HUES64 (cell line): ENCODE measurements around the gene SIVA1.

Source experiments
- H3K27ac ChIP-seq: 2 replicates; pipeline ENCODE4 v1.7.0; 2013; ENCODE audit warnings: low read depth, low read length, inconsistent platforms
- H3K27me3 ChIP-seq: 2 replicates; pipeline ENCODE4 v1.6.1; 2013; ENCODE audit warnings: mild to moderate bottlenecking, low read length; ENCODE audit not compliant: insufficient read depth
- H3K36me3 ChIP-seq: 2 replicates; pipeline ENCODE4 v1.6.1; 2013; ENCODE audit warnings: mild to moderate bottlenecking, low read length; ENCODE audit not compliant: insufficient read depth
- H3K4me1 ChIP-seq: 2 replicates; pipeline ENCODE4 v1.6.1; 2013; ENCODE audit warnings: mild to moderate bottlenecking, low read length, moderate library complexity; ENCODE audit not compliant: insufficient read depth
- H3K4me3 ChIP-seq: 2 replicates; pipeline ENCODE4 v1.5.1; 2013; ENCODE audit warnings: mild to moderate bottlenecking, low read length, moderate library complexity
- H3K9ac ChIP-seq: 2 replicates; pipeline ENCODE4 v1.6.1; 2013; ENCODE audit warnings: mild to moderate bottlenecking, low read depth, low read length
- H3K9me3 ChIP-seq: 2 replicates; pipeline ENCODE4 v1.6.1; 2013; ENCODE audit warnings: low read depth, low read length; ENCODE audit not compliant: insufficient read depth
- WGBS: fragments of 150-250, 120-280 bp; methylation state at CpG from one replicate; pipeline ENCODE4 v1.1.7; 2013; ENCODE audit warnings: missing lambda C conversion rate; 5-methylcytosine and 5-hydroxymethylcytosine counted together

SIVA1 gene

DNA sequence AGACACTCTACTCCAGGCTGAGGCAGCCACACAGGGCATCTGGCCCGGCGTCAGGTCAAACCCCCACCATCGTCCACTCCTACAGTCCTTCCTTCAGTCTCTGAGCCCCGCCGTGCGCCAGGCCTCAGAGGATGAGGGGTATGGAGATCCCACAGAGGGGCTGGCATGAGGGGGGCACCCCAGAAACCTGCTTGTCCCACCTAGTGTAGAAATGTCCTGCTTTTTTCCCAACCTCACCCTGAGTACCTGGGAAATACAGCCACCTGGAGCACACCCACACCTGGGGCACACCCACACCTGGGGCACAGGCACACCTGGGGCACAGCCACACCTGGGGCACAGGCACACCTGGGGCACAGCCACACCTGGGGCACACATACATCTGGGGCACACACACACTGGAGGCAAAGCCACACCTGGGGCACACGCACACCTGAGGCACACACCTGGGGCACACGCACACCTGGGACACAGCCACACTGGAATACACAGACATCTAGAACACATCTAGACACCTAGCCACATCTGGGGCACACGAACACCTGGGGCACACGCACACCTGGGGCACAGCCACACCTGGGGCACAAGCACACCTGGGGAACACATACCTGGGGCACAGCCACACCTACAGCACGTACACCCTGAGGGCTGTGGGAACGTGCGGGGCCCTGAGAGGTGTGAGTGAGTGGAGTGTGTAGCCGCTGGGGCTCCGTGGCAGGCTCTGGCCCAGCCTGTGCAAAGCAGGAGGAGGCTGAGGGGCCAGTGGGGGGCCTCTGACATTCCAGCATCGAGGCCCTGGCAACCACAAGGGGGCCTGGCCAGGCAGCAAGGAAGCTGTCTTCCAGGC, 24.2 kb downstream of the SIVA1 start:
- Histone ChIP-seq H3K27ac (no peak overlapping the region), H3K36me3 (peaks cover 29% of the 10 kb centered on the region), H3K9me3 (no peaks in the 10 kb centered on the region), H3K9ac (no peak overlapping the region), H3K4me1 (no peaks in the 10 kb centered on the region), H3K4me3 (no peak overlapping the region), H3K27me3 (no peaks in the 10 kb centered on the region)
- 90% methylated on average over 16 of the region's 16 CpGs for WGBS

GRCh38 chr14:104777808-104778249, 24.9 kb downstream of the SIVA1 start:
- Histone ChIP-seq H3K36me3 (peaks cover 23% of the 10 kb centered on the region), H3K9ac (no peak overlapping the region), H3K27ac (no peak overlapping the region), H3K4me1 (no peaks in the 10 kb centered on the region), H3K27me3 (no peaks in the 10 kb centered on the region), H3K9me3 (no peaks in the 10 kb centered on the region), H3K4me3 (no peak overlapping the region)
- 89% methylated on average over 15 of the region's 15 CpGs for WGBS

GRCh38 chr14:104778694-104779331, 25.9 kb downstream of the SIVA1 start:
- Histone ChIP-seq H3K27ac (no peak overlapping the region), H3K9me3 (no peaks in the 10 kb centered on the region), H3K36me3 (peaks cover 17% of the 10 kb centered on the region; the same call in 1 of the 2 replicates), H3K27me3 (no peaks in the 10 kb centered on the region), H3K4me1 (no peaks in the 10 kb centered on the region), H3K4me3 (no peak overlapping the region), H3K9ac (no peak overlapping the region)
- WGBS: 89% methylated on average over 15 of the region's 15 CpGs

DNA sequence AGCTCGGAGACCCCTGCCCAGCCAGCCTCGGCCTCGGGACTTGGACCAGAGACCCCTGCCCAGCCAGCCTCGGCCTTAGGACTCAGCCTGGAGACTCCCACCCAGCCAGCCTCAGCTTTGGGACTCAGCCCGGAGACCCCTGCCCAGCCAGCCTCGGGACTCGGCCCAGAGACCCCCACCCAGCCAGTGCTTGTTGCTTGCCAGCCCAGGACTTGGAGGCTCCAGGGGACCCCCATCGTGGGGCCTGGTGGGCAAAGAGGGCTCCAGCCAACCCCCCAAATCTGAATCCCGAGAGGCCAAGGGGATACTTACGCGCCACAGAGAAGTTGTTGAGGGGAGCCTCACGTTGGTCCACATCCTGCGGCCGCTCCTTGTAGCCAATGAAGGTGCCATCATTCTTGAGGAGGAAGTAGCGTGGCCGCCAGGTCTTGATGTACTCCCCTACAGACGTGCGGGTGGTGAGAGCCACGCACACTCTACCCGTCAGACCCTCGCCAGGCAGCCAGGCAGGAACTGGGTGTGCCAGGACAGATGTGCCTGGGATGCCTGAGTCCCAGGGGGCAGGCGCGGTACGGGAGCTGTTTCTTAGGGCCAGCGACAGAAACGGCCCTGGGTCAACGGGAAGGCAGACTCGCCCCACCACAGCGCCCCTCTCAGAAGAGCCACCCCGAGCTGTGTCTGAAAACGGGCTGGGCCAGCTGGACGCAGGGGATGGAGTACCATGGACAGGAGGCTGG, 27.0 kb downstream of the SIVA1 start:
- no peaks in the 10 kb centered on the region for H3K27me3 ChIP-seq
- H3K9ac ChIP-seq: no peak overlapping the region
- no peaks in the 10 kb centered on the region for H3K9me3 ChIP-seq
- H3K36me3 ChIP-seq: peaks cover 14% of the 10 kb centered on the region; the same call in 1 of the 2 replicates
- H3K4me3 ChIP-seq: no peak overlapping the region
- WGBS: 95% methylated on average over 32 of the region's 32 CpGs
- no peaks in the 10 kb centered on the region for H3K4me1 ChIP-seq
- H3K27ac ChIP-seq: no peak overlapping the region

DNA sequence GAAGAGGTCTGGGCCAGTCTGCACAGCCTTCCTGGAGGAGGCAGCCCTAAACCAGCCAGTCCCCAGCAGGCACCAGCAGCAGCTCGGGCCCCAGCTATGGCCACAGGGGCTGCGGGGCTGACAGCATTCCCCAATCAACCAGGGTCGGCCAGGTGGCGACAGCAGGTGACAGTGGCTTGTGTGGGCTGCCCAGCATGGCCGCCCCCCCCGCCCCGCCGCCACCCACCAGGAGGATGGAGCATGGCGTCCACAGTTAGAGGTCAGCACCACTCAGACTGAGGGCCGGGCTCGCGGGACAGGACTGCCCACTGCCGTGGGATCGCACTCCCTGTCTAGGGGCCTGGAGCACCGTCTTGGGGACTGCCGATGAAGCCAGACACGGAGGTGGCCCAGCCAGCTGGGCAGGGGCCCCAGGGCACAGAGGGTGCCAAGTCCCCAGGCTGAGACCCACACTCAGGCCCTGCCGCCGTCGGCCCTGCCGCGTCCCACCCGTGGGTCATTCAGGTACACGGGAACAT, 27.6 kb downstream of the SIVA1 start:
- Histone ChIP-seq H3K4me3 (no peak overlapping the region), H3K9me3 (no peaks in the 10 kb centered on the region), H3K27ac (no peak overlapping the region), H3K36me3 (peaks cover 10% of the 10 kb centered on the region; the same call in 1 of the 2 replicates), H3K9ac (no peak overlapping the region), H3K27me3 (no peaks in the 10 kb centered on the region), H3K4me1 (no peaks in the 10 kb centered on the region)
- 93% methylated on average over 24 of the region's 24 CpGs for WGBS

- H3K36me3 ChIP-seq: peaks cover 5% of the 10 kb centered on the region; the same call in 1 of the 2 replicates
- WGBS: 95% methylated on average over 18 of the region's 20 CpGs
- no peak overlapping the region for H3K27ac ChIP-seq
Measured at GRCh38 chr14:104781271-104782077, 28.5 kb downstream of the SIVA1 start.

GRCh38 chr14:104782086-104782807, 29.3 kb downstream of the SIVA1 start:
- Histone ChIP-seq H3K36me3 (peaks cover 3% of the 10 kb centered on the region; the same call in 1 of the 2 replicates), H3K9ac (no peak overlapping the region), H3K27ac (no peak overlapping the region), H3K4me1 (no peaks in the 10 kb centered on the region), H3K4me3 (no peak overlapping the region), H3K9me3 (no peaks in the 10 kb centered on the region), H3K27me3 (no peaks in the 10 kb centered on the region)
- 96% methylated on average over 27 of the region's 28 CpGs for WGBS

More at GRCh38 chr14:104781271-104782077, 28.5 kb downstream of the SIVA1 start:
- no peak overlapping the region for H3K4me3 ChIP-seq
- no peaks in the 10 kb centered on the region for H3K27me3 ChIP-seq
- H3K9me3 ChIP-seq: no peaks in the 10 kb centered on the region
- no peaks in the 10 kb centered on the region for H3K4me1 ChIP-seq
- H3K9ac ChIP-seq: no peak overlapping the region

DNA sequence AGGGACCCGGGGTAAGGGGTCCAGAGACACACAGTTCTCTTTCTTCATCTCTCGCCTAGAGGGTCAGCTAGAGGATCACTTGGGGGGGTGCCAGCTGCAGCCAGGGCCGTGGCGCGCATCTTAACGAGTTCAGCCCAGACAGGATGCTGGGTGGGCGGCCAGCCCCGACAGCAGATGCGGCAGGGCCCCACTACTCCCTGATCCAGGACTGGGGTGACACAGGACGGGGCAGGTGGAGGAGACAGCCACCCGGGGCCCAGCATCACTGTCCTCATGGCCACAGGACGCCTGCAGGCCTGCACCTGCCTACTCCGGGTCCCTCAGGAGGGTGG, 29.8 kb downstream of the SIVA1 start:
- Histone ChIP-seq H3K4me1 (no peaks in the 10 kb centered on the region), H3K9me3 (no peaks in the 10 kb centered on the region), H3K4me3 (no peak overlapping the region), H3K9ac (no peak overlapping the region), H3K27me3 (no peaks in the 10 kb centered on the region), H3K36me3 (peaks cover 6% of the 10 kb centered on the region; the same call in 1 of the 2 replicates), H3K27ac (no peak overlapping the region)
- WGBS: 92% methylated on average over 13 of the region's 13 CpGs

DNA sequence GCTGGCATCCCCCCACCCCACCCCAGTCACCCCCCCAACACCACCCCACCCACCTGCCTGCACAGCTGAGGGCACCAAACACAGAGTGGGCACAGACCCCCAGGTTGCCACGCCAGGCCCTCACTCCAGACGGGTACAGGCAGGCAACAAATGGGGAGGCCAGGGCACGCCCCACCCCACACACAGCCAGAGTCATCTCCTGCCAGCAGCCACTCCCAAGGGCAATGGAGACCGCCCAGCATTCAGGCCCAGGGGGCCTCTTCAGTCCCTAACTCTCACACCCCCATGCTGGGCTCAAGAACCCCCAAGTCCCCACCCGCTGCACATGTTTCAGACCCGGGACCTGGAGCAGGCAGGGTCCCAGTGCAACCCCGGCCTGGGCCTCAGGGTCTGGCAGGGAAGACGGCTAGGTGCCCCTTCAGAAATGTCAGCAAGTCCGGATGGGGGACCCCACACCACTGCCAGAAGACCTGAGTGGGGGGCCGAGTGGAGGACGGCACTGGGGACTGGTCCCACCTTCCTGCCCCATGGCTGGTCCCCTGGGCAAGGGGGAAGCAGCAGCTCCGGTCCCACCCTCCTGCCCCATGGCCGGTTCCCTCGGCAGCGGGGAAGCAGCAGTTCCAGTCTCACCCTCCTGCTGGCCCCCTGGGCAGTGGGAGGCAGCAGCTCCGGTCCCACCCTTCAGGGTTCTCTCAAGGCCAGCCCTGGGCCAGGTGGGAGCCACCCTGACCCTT, 30.7 kb downstream of the SIVA1 start:
- Histone ChIP-seq H3K27ac (no peak overlapping the region), H3K27me3 (no peaks in the 10 kb centered on the region), H3K4me3 (no peak overlapping the region), H3K36me3 (peaks cover 10% of the 10 kb centered on the region), H3K4me1 (no peaks in the 10 kb centered on the region), H3K9me3 (no peaks in the 10 kb centered on the region), H3K9ac (no peak overlapping the region)
- WGBS: 93% methylated on average over 16 of the region's 16 CpGs
